HG02588 (cell line): ENCODE measurements around the gene MATN3.
"Not testable (repeated sequence)": the region's sequence is repeated elsewhere in the genome, so short reads cannot be mapped to it uniquely, and the experiment has no call there.

Experiments
- ATAC-seq: cut with Tn5 transposase; IDR thresholded peaks from one replicate; pipeline ENCODE4 v1.9.1; 2021; ENCODE audit warnings: mild to moderate bottlenecking, moderate library complexity; ENCODE audit not compliant: unreplicated experiment

MATN3 gene

GRCh38 chr2:20012282-20013125 is at the start of gene MATN3:
Gene MATN3, minus strand, starts transcription at chr2:20012668. Its CDS starts 37 bp downstream, at chr2:20012631.
- no peak for ATAC-seq

GRCh38 chr2:20061940-20062339 is 49.5 kb upstream of the MATN3 start:
- ATAC-seq = no peak

GRCh38 chr2:20061476-20061875 is 49.0 kb upstream of the MATN3 start:
- no peak for ATAC-seq

GRCh38 chr2:20060106-20060505 is 47.6 kb upstream of the MATN3 start:
- ATAC-seq = no peak

- no peak for ATAC-seq
These were observed 44.8 kb upstream of the MATN3 start for GRCh38 chr2:20057268-20057667.

GRCh38 chr2:20054931-20055330 is 42.5 kb upstream of the MATN3 start:
- ATAC-seq = no peak

- ATAC-seq = no peak
These were observed 41.7 kb upstream of the MATN3 start for GRCh38 chr2:20054119-20054518.

GRCh38 chr2:20052861-20053281 is 40.4 kb upstream of the MATN3 start:
- ATAC-seq = no peak

GRCh38 chr2:20052229-20052851 is 39.9 kb upstream of the MATN3 start:
- no peak for ATAC-seq

GRCh38 chr2:20051532-20052228 is 39.2 kb upstream of the MATN3 start, which contains the start of gene LAPTM4A:
Gene LAPTM4A, minus strand, starts transcription at chr2:20051628. Its CDS starts 108 bp downstream, at chr2:20051520.
- ATAC-seq = peak; percentile 97

GRCh38 chr2:20050646-20051531 is 38.4 kb upstream of the MATN3 start:
- peak; percentile 19 for ATAC-seq

GRCh38 chr2:20050104-20050645 is 37.7 kb upstream of the MATN3 start:
- ATAC-seq = no peak

- ATAC-seq = no peak
These were observed 37.2 kb upstream of the MATN3 start for GRCh38 chr2:20049637-20050036.

GRCh38 chr2:20048488-20049448 is 36.3 kb upstream of the MATN3 start:
- no peak for ATAC-seq

- ATAC-seq = not testable (repeated sequence)
These were observed 33.3 kb upstream of the MATN3 start for GRCh38 chr2:20045712-20046292.

GRCh38 chr2:20044778-20045177 is 32.3 kb upstream of the MATN3 start:
- no peak for ATAC-seq

GRCh38 chr2:20042531-20042930 is 30.1 kb upstream of the MATN3 start:
- no peak for ATAC-seq

- ATAC-seq = no peak
These were observed 28.2 kb upstream of the MATN3 start for GRCh38 chr2:20040489-20041172.
